BLaER1 treated with 17β-estradiol and CSF1 and Interleukin-3, amounts not matched to agents 10 nM and 100 nM (cell line): ENCODE data around the gene PIP5K1C.

Source experiments
- H3K27ac ChIP-seq, 11 experiments: shearing (Covaris generic); formaldehyde crosslinking; 2 replicates each; pipeline ENCODE4 v1.8.1; 2022
- H3K27me3 ChIP-seq, 11 experiments: shearing (Covaris generic); formaldehyde crosslinking; 2 replicates each; pipeline ENCODE4 v1.8.1; 2022
- H3K36me3 ChIP-seq, 11 experiments: shearing (Covaris generic); formaldehyde crosslinking; 2 replicates each; pipeline ENCODE4 v1.8.1; 2022
- H3K4me1 ChIP-seq, 10 experiments: shearing (Covaris generic); formaldehyde crosslinking; 2 replicates each; pipeline ENCODE4 v1.8.1; 2022
- H3K4me2 ChIP-seq, 11 experiments: shearing (Covaris generic); formaldehyde crosslinking; 2 replicates each; pipeline ENCODE4 v1.8.1; 2022
- H3K4me3 ChIP-seq, 10 experiments: shearing (Covaris generic); formaldehyde crosslinking; 2 replicates each; pipeline ENCODE4 v1.8.1; 2022
- H3K9ac ChIP-seq, 11 experiments: shearing (Covaris generic); formaldehyde crosslinking; 2 replicates each; pipeline ENCODE4 v1.8.1; 2022
- H3K9me3 ChIP-seq, 11 experiments: shearing (Covaris generic); formaldehyde crosslinking; replicated peaks in 1 of 11; 2 replicates each; pipeline ENCODE4 v1.8.1; 2022
- H4K20me1 ChIP-seq, 11 experiments: shearing (Covaris generic); formaldehyde crosslinking; 2 replicates each; pipeline ENCODE4 v1.8.1; 2022
- Cebpa-rat ChIP-seq, 11 experiments: shearing (Covaris generic); IDR thresholded peaks; 2 replicates each; pipeline ENCODE4 v1.8.1; 2022

The PIP5K1C gene

GRCh38 chr19:3698386-3698950 lies 1.8 kb downstream of the PIP5K1C start:
- H3K27me3 ChIP-seq: no peaks in the 10 kb centered on the region
- peak overlapping the region; percentile 77 to 98 (median 96) for H3K4me2 ChIP-seq
- no peaks in the 10 kb centered on the region for H3K9me3 ChIP-seq
- H3K4me3 ChIP-seq: peak overlapping the region in 7 of 10 experiments; percentile 18 to 100 (median 27); a peak in 10 of 20 replicates
- peaks cover 50 to 63% (median 57%) of the 10 kb centered on the region in 11 experiments for H4K20me1 ChIP-seq
- H3K36me3 ChIP-seq: peaks cover 0 to 27% (median 13%) of the 10 kb centered on the region in 11 experiments; a peak in 14 of 22 replicates
- peaks cover 16 to 31% (median 21%) of the 10 kb centered on the region in 10 experiments for H3K4me1 ChIP-seq
- TF ChIP-seq Cebpa-rat (IDR thresholded peaks at IDR 0.05): no peak
- H3K9ac ChIP-seq: peak overlapping the region; percentile 37 to 71 (median 54); a peak in 21 of 22 replicates
- H3K27ac ChIP-seq: peak overlapping the region in 5 of 11 experiments; percentile 3 to 26 (median 18); a peak in 2 of 22 replicates

- Histone ChIP-seq H3K4me2 (peak overlapping the region; percentile 77 to 98 (median 96)), H3K36me3 (peaks cover 0 to 33% (median 13%) of the 10 kb centered on the region in 11 experiments; a peak in 14 of 22 replicates), H4K20me1 (peaks cover 56 to 70% (median 63%) of the 10 kb centered on the region in 11 experiments), H3K9ac (peak overlapping the region; percentile 37 to 71 (median 54); a peak in 19 of 22 replicates), H3K4me1 (peaks cover 16 to 38% (median 25%) of the 10 kb centered on the region in 10 experiments), H3K9me3 (no peaks in the 10 kb centered on the region), H3K27me3 (no peaks in the 10 kb centered on the region), H3K4me3 (peak overlapping the region in 6 of 10 experiments; percentile 18 to 41 (median 26); a peak in 3 of 20 replicates), H3K27ac (peak overlapping the region in 5 of 11 experiments; percentile 3 to 26 (median 18); a peak in 2 of 22 replicates)
- TF ChIP-seq Cebpa-rat (IDR thresholded peaks at IDR 0.05): no peak
Measured at GRCh38 chr19:3697671-3698385, 2.4 kb downstream of the PIP5K1C start.

GRCh38 chr19:3697094-3697493 lies 3.2 kb downstream of the PIP5K1C start:
- 0 out of 22 replicates have a peak overlapping the region, but pooled peaks of 2 of the 11 experiments have one; percentile 15 to 62 for H3K9ac ChIP-seq
- no peaks in the 10 kb centered on the region for H3K27me3 ChIP-seq
- TF ChIP-seq Cebpa-rat (IDR thresholded peaks at IDR 0.05): no peak
- peaks cover 0 to 34% (median 13%) of the 10 kb centered on the region in 11 experiments; a peak in 14 of 22 replicates for H3K36me3 ChIP-seq
- H3K27ac ChIP-seq: no peak overlapping the region
- no peaks in the 10 kb centered on the region for H3K9me3 ChIP-seq
- H3K4me1 ChIP-seq: peaks cover 19 to 42% (median 27%) of the 10 kb centered on the region in 10 experiments
- peaks cover 63 to 77% (median 70%) of the 10 kb centered on the region in 11 experiments for H4K20me1 ChIP-seq
- peak overlapping the region in 1 of 11 experiments; percentile 97; a peak in 3 of 22 replicates for H3K4me2 ChIP-seq
- no peak overlapping the region for H3K4me3 ChIP-seq

- TF ChIP-seq Cebpa-rat (IDR thresholded peaks at IDR 0.05): no peak
- H3K27me3 ChIP-seq: no peaks in the 10 kb centered on the region
- no peak overlapping the region for H3K27ac ChIP-seq
- no peak overlapping the region for H3K9ac ChIP-seq
- H4K20me1 ChIP-seq: peaks cover 68 to 82% (median 75%) of the 10 kb centered on the region in 11 experiments
- peaks cover 0 to 34% (median 13%) of the 10 kb centered on the region in 11 experiments; a peak in 14 of 22 replicates for H3K36me3 ChIP-seq
- H3K4me3 ChIP-seq: no peak overlapping the region
- H3K9me3 ChIP-seq: no peaks in the 10 kb centered on the region
- no peak overlapping the region for H3K4me2 ChIP-seq
- H3K4me1 ChIP-seq: peaks cover 24 to 46% (median 32%) of the 10 kb centered on the region in 10 experiments
Measured at GRCh38 chr19:3696660-3696995, 3.6 kb downstream of the PIP5K1C start.

GRCh38 chr19:3695986-3696659 lies 4.1 kb downstream of the PIP5K1C start:
- Histone ChIP-seq H3K4me3 (no peak overlapping the region), H3K9ac (no peak overlapping the region), H3K4me2 (no peak overlapping the region), H3K9me3 (no peaks in the 10 kb centered on the region), H3K27ac (no peak overlapping the region), H3K36me3 (peaks cover 0 to 34% (median 13%) of the 10 kb centered on the region in 11 experiments; a peak in 14 of 22 replicates), H3K4me1 (peaks cover 29 to 51% (median 37%) of the 10 kb centered on the region in 10 experiments), H4K20me1 (peaks cover 73 to 87% (median 80%) of the 10 kb centered on the region in 11 experiments), H3K27me3 (no peaks in the 10 kb centered on the region)
- TF ChIP-seq Cebpa-rat (IDR thresholded peaks at IDR 0.05): no peak

- Histone ChIP-seq H3K4me2 (no peak overlapping the region), H3K9ac (no peak overlapping the region), H3K4me1 (peaks cover 32 to 56% (median 46%) of the 10 kb centered on the region in 10 experiments), H3K4me3 (no peak overlapping the region), H4K20me1 (peaks cover 82 to 96% (median 89%) of the 10 kb centered on the region in 11 experiments), H3K27ac (no peak overlapping the region), H3K27me3 (no peaks in the 10 kb centered on the region), H3K9me3 (no peaks in the 10 kb centered on the region), H3K36me3 (peaks cover 0 to 34% (median 13%) of the 10 kb centered on the region in 11 experiments; a peak in 15 of 22 replicates)
- TF ChIP-seq Cebpa-rat (IDR thresholded peaks at IDR 0.05): no peak
Measured at GRCh38 chr19:3695124-3695733, 5.0 kb downstream of the PIP5K1C start.

- Histone ChIP-seq H3K9ac (peak overlapping the region in 1 of 11 experiments; percentile 23; a peak in 1 of 22 replicates), H3K4me1 (peaks cover 32 to 63% (median 52%) of the 10 kb centered on the region in 10 experiments), H4K20me1 (peaks cover 89 to 98% (median 93%) of the 10 kb centered on the region in 11 experiments), H3K4me2 (no peak overlapping the region; a peak in 1 of 22 replicates), H3K36me3 (peaks cover 0 to 41% (median 13%) of the 10 kb centered on the region in 11 experiments; a peak in 15 of 22 replicates), H3K4me3 (no peak overlapping the region), H3K27me3 (no peaks in the 10 kb centered on the region), H3K9me3 (no peaks in the 10 kb centered on the region), H3K27ac (no peak overlapping the region)
- no peak for TF ChIP-seq Cebpa-rat (IDR thresholded peaks at IDR 0.05)
Measured at GRCh38 chr19:3694361-3695123, 5.7 kb downstream of the PIP5K1C start.
